Skeletal muscle satellite cell (primary cell): Measurements from ENCODE around the gene DMXL2.
"Not testable (repeated sequence)": the region's sequence is repeated elsewhere in the genome, so short reads cannot be mapped to it uniquely, and the experiment has no call there.

ENCODE experiments used
- H3K27me3 ChIP-seq: 2 replicates; pipeline ENCODE4 v1.7.0; 2013; ENCODE audit warnings: low read length; ENCODE audit not compliant: control insufficient read depth, insufficient read depth
- H3K36me3 ChIP-seq: 2 replicates; pipeline ENCODE4 v1.7.0; 2013; ENCODE audit warnings: mild to moderate bottlenecking, control low read depth, low read length; ENCODE audit not compliant: insufficient read depth
- H3K4me1 ChIP-seq: 2 replicates; pipeline ENCODE4 v1.7.0; 2013; ENCODE audit warnings: low read length; ENCODE audit not compliant: control insufficient read depth, insufficient read depth
- H3K4me2 ChIP-seq: 2 replicates; pipeline ENCODE4 v1.7.0; 2013; ENCODE audit warnings: mild to moderate bottlenecking, low read length
- H3K4me3 ChIP-seq: 2 replicates; pipeline ENCODE4 v1.7.0; 2013; ENCODE audit warnings: low read length
- H3K9ac ChIP-seq: 2 replicates; pipeline ENCODE4 v1.7.0; 2013; ENCODE audit warnings: mild to moderate bottlenecking, low read depth, low read length, moderate library complexity
- H3K9me3 ChIP-seq: replicated peaks from 2 replicates; pipeline ENCODE4 v1.7.0; 2013; ENCODE audit warnings: mild to moderate bottlenecking, control low read depth, low read length

Gene DMXL2

DNA sequence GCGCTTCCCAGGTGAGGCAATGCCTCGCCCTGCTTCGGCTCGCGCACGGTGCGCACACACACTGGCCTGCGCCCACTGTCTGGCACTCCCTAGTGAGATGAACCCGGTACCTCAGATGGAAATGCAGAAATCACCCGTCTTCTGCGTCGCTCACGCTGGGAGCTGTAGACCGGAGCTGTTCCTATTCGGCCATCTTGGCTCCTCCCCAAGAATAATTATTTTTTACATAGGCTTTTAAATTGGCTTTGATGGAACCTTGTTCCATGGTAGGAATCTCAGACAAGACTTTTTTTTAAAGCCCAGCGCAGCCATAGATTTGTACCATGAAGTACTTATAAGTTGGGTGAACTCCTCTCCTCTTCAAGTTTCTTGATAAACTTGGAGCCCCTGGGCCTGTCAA is 199.5 kb downstream of the DMXL2 start:
- H3K36me3 ChIP-seq, result not testable (repeated sequence)

GRCh38 chr15:51416129-51416528 is 206.4 kb downstream of the DMXL2 start:
- Histone ChIP-seq H3K4me3 (no peak overlapping the region), H3K27me3 (peaks cover 12% of the 10 kb centered on the region), H3K9ac (no peak overlapping the region), H3K36me3 (no peaks in the 10 kb centered on the region), H3K4me2 (no peak overlapping the region), H3K4me1 (no peaks in the 10 kb centered on the region), H3K9me3 (no peaks in the 10 kb centered on the region)

More for the DNA sequence above, 199.5 kb downstream of the DMXL2 start:
- not testable (repeated sequence) for H3K27me3 ChIP-seq, H3K9me3 ChIP-seq, H3K4me1 ChIP-seq, H3K4me3 ChIP-seq, H3K9ac ChIP-seq, H3K4me2 ChIP-seq

DNA sequence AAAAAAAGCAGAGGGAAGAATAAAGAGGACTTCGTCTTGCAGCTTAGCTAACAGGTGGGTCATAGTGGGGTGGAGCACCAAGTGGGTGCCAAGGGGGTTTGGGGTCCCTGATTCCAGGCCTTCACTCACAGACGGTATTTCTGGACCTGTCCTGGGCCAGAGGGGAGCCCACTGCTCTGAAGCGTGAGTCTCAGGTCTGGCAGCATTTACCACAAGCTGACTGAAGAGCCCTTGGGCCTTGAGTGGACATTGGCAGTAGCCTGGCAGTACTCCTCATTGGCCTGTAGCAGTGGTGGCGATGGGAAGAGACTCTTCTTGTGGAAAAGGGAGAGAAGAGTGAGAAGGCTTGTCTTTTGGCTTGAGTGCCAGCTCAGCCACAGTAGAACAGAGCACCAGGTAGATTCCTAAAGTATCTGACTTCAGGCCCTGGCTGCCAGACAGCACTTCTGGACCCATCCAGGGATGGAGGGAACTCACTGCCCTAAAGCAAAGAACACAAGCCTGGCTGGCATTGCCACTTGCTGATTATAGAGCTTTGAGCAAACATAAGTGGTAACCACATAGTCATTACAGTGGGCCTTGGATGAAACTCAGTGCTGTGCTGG is 208.2 kb downstream of the DMXL2 start:
- Histone ChIP-seq H3K4me3 (no peak overlapping the region), H3K9ac (no peak overlapping the region), H3K4me2 (no peak overlapping the region), H3K36me3 (no peaks in the 10 kb centered on the region), H3K4me1 (no peaks in the 10 kb centered on the region), H3K27me3 (peaks cover 26% of the 10 kb centered on the region), H3K9me3 (no peaks in the 10 kb centered on the region)

DNA sequence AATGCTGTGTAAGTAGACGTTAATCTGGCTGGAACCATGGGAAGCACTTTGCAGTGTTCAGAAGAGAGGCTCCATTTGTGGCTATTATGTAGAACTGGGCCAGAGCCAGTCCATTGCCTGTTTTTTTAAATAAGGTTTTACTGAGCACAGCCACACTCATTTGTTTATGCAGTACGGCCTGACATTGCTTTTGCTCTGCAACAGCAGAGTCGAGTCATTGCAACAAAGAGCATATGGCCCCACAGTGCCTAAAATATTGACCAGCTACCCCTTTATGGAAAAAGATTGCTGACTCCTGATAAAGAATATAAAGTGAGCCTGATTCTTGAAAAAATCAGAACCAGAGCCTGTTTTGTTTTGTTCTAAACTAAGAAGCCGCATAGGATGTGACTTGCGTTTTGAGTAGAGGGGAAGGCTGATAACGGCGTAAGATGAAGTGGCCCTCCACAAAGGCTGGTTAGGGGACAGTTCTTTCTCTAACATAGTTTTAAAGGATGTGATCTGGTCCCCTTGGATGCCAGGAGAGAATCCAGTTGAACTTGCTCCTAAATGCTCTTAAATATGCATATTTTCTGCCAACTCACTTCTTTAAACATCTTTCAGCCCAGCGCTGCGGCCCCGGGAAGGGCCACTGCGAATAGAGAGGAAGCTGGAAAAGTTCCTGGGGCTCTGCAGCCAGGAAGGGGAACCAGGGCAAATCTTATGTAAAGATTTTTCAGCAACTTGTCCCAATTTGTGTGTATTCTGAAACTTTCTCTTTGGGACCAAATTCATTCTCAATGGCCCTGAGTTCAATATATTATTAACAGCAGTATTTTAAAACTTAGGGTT is 216.7 kb downstream of the DMXL2 start:
- H3K9ac ChIP-seq, result no peak overlapping the region
- H3K9me3 ChIP-seq, result no peaks in the 10 kb centered on the region
- H3K4me3 ChIP-seq, result no peak overlapping the region
- H3K4me1 ChIP-seq, result no peaks in the 10 kb centered on the region
- no peak overlapping the region for H3K4me2 ChIP-seq
- H3K36me3 ChIP-seq, result no peaks in the 10 kb centered on the region
- peaks cover 29% of the 10 kb centered on the region for H3K27me3 ChIP-seq

DNA sequence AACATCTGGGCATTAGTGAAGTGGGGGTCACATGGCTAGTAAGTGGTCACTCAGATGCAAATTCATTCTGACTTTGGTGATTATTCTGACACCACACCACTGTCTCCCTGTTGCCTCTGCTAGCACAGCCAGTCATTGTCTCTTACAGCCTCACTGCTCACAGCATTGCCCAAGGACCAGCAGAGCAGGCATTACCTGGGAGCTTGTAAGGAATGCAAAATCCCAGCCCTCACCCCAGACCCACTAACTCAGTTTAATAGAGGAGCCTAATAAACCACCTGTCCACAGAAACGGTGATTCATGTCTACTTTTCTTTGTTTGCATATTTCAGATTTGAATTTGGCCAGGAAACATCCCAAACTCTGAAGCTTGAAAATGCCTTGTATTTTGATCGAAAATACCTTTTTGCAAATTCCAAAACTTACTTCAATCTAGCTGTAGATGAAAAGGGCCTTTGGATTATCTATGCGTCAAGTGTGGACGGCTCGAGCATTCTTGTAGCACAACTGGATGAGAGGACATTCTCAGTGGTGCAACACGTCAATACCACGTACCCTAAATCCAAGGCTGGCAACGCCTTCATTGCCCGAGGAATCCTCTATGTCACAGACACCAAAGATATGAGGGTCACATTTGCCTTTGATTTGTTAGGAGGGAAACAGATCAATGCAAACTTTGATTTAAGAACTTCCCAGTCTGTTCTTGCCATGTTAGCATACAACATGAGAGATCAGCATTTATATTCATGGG is 218.4 kb downstream of the DMXL2 start:
- Histone ChIP-seq H3K27me3 (peaks cover 22% of the 10 kb centered on the region), H3K4me1 (no peaks in the 10 kb centered on the region), H3K9ac (no peak overlapping the region), H3K36me3 (no peaks in the 10 kb centered on the region), H3K4me2 (no peak overlapping the region), H3K9me3 (no peaks in the 10 kb centered on the region), H3K4me3 (no peak overlapping the region)

- Histone ChIP-seq H3K9me3 (no peaks in the 10 kb centered on the region), H3K4me2 (no peak overlapping the region)
Observed at GRCh38 chr15:51403072-51403878, 219.3 kb downstream of the DMXL2 start.

GRCh38 chr15:51401872-51402517 is 220.6 kb downstream of the DMXL2 start:
- Histone ChIP-seq H3K4me2 (no peak overlapping the region), H3K4me3 (no peak overlapping the region), H3K27me3 (peaks cover 39% of the 10 kb centered on the region)

More at GRCh38 chr15:51403072-51403878, 219.3 kb downstream of the DMXL2 start:
- Histone ChIP-seq H3K4me3 (no peak overlapping the region), H3K36me3 (no peaks in the 10 kb centered on the region), H3K27me3 (peaks cover 30% of the 10 kb centered on the region), H3K4me1 (no peaks in the 10 kb centered on the region), H3K9ac (no peak overlapping the region)

DNA sequence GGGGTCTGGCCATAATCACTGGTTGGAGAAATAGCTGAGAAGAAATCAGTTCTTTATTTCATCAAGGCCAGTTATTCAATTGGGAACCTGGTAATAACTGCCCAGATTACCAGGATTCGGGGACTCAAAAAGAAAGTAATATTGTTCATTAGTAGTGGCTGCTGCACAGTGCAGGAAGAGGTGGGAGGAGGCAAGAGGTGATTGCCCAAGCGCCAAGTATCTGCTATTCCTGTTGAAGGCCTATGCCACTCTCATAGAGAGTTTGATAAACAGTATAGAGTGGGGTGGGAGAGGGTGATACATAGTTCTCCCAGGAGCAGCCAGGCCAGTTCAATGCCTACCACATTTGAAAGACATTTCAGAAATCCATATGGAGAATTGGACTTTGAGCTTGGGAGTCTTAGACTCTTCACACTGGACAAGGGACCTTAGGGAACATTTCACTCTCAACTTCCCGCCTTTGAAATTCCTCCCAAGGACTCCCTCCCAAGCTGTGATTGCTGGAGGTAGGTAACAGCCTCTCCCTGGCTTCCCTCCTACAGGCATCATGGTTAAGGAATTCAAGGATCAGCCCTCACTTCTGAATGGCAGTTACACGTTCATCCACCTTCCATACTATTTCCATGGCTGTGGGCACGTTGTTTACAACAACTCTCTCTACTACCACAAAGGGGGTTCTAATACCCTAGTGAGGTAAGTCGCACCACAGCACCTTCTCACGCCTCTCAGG is 221.4 kb downstream of the DMXL2 start:
- no peaks in the 10 kb centered on the region for H3K4me1 ChIP-seq
- H3K36me3 ChIP-seq, result no peaks in the 10 kb centered on the region
- H3K4me2 ChIP-seq, result no peak overlapping the region
- H3K27me3 ChIP-seq, result peaks cover 38% of the 10 kb centered on the region
- H3K4me3 ChIP-seq, result no peak overlapping the region
- no peaks in the 10 kb centered on the region for H3K9me3 ChIP-seq
- no peak overlapping the region for H3K9ac ChIP-seq

More at GRCh38 chr15:51401872-51402517, 220.6 kb downstream of the DMXL2 start:
- Histone ChIP-seq H3K4me1 (no peaks in the 10 kb centered on the region), H3K36me3 (no peaks in the 10 kb centered on the region), H3K9me3 (no peaks in the 10 kb centered on the region), H3K9ac (no peak overlapping the region)

- Histone ChIP-seq H3K9me3 (no peaks in the 10 kb centered on the region), H3K4me1 (no peaks in the 10 kb centered on the region), H3K4me3 (no peak overlapping the region), H3K36me3 (no peaks in the 10 kb centered on the region), H3K4me2 (no peak overlapping the region), H3K27me3 (peaks cover 35% of the 10 kb centered on the region), H3K9ac (no peak overlapping the region)
Observed at GRCh38 chr15:51398626-51399025, 223.9 kb downstream of the DMXL2 start.
